OCI-LY3 (cell line): ENCODE data around the gene CTSH.

ENCODE experiments used
- CTCF ChIP-seq: fragments of 200-600, 300-600 bp; sonication (generic); IDR thresholded peaks from 2 replicates; pipeline ENCODE4 v1.5.1; 2014; ENCODE audit warnings: antibody characterized with exemption, low read length, low read depth
- EZH2phosphoT487 ChIP-seq: fragments of 200-600 bp; shearing (Covaris generic); IDR thresholded peaks from 2 replicates; pipeline ENCODE4 v1.6.1; 2018; ENCODE audit warnings: antibody characterized with exemption, mixed run types, low read depth

- TF ChIP-seq CTCF, result no peak
- TF ChIP-seq EZH2phosphoT487, result no peak
Observed at GRCh38 chr15:78906316-78906620, 38.6 kb downstream of the CTSH start.
